Frontal cortex (tissue), 4 donors: ENCODE data around the gene MTHFD2L. TPM values are rescaled to one million over a fixed set of nuclear protein-coding genes. Genes with fewer than 3 reads are reported as not detected.

Source experiments
- DNase-seq, 2 donors: peaks; one replicate each; pipeline ENCODE4 v3.0.0; 2012; ENCODE audit warnings: low spot score in 2 of 2
- FAIRE-seq: peaks from 2 replicates; lab custom pipeline; 2012; peaks lifted over from hg19 to GRCh38; lab: Jason Lieb, UNC
- total RNA-seq: library from RNA; depleted of rRNA; stranded (reverse); fragments of >200 nt; gene quantifications from one replicate; pipeline ENCODE4 v1.2.3, GENCODE V29; 2014
- donor health status: control.
- donor health status: control.
- donor health status: control.

MTHFD2L gene
- total RNA-seq = 44.0 TPM

DNA sequence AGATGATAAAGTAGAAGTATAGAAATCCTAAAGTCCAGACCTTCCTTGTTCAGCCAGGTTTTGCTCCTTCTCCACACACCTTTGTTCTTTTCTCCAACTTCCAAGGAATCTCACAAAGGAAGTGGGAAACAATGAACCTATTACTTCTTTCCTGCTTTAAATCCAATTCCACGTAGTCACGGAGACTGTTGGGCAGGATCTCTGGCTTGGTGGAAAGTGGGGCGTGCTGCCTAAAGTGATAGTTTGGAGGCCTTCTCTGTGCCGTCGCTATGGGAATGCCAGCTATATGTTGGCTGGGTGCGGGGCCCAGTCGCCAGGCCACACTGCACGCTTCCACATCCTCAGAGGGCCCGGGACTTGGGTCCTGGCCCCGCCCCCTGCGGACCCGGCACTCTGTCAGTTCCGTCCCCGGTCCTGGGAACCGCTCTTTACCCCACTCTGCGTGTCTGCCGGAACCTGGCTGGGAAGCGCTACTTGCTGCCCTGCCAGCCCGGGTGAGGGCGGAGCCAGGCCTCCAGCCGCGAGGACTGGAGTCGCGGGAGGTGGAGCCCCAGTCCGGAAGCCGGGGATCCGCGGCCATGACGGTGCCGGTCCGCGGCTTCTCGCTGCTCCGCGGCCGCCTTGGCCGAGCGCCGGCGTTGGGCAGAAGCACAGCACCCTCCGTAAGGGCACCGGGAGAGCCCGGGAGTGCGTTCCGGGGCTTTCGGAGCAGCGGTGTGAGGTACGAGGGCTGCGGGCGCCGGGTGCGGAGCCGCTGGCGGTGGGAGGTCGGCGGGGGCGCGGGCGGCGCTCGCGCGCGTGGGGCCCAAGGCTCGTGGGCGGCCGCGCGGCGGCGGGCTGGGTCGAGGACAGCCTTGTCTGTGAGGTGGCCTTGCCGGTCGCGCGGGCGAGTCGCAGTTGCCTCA lies at the start of gene MTHFD2L:
Gene MTHFD2L, plus strand, starts transcription at position 558 of the 905 bp plus-strand sequence. Its CDS starts 21 bp downstream, at position 579.
- DNase-seq (peak; percentile 90 to 91), FAIRE-seq (no peak)

DNA sequence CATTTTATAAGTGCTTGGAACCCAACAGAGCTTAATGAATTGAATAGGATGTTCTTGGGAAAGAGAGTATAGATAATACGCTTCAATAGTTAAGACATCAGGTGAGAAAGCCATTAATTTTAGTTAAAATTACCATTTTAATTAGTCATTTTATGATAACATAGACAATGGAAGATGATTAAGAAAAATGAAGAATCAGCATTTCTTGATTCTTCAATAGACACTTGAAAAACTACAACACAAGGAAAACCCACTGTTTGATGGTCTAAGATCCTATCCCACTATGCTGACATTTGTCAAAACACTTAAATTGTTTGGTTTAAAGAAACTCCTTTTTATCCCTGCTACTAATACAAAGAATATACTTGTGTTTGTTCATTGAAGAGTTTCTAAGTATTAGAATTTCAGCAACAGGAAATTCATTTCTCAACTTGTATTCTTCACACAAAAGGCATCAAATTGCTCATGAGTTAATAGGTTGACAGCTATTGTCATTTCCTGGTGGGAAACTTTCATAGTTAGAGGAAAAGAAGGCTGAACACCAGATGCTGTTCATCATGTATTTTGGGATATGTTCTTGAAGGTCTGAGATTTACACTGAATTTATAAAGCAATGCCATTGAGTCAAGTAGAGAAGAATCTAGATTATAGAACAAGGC lies 49.3 kb upstream of the MTHFD2L start:
- no peak for FAIRE-seq
- no peak for DNase-seq

DNA sequence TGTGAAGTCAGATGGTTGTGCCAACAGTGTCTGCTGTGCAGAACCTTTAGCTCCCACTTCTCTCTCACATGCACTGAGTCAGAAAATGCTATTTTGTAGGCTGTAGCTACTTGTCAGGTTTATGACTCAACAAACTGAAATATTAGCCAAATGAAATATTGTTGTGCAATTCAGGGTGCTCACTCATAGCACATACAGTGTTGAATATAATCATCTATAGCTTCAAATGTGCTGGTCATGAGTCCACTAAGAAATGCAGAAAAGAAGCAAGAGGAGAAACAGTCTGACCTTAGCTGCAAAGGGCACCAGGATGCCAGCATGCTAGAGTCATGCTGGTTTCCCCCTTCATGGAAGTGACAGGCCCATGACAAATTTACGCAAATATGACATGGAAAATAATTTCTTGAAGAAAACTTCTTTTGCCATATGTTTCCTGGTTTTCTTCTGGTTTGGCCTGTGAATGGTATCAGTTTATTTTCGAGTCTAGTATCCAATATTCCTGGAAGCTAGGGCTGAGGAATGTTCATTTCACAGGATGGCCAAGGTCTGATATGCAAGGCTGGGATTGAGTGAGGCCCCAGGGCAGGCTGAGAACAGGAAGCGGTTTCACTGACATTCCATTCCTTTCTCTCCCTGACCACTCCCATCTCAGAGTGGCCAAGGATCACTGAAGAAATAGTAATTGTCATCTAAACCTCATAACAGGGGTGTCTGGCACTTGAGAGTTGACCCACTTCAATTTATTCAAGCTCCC lies 48.6 kb upstream of the MTHFD2L start:
- DNase-seq (no peak), FAIRE-seq (no peak)

DNA sequence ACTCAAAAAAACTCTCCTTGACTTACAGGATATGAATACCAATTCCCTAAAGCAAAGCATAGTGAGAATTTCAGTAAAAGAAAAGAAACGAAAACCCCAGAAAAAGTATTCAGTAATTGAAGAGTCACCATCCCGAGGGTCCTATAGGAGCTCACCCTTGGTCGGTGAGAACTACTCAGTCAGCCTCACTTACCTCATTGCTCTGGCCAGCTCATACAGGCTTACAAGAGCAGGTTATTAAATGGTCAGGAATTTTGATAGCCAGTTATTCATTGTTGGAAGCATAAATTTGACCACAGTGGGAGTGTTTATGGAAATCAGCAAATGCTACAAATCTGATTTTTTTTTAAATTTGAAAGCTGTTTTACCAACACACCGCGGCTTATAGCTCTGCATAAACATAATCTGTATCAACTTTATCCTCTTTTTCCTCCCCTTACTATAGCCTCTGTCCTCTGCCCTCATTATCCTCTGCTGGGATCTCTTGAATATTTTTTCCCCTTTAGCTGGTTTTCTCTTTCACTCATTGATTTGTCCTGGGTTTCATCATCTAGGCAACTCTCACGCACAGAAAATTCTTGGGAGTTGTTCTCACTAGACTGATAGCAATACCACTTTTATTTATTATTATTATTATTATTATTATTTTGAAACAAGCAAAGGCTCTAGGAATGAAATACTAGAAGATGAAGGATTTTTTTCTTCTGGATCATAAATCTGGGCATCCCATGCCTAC lies 47.9 kb upstream of the MTHFD2L start:
- FAIRE-seq (no peak), DNase-seq (no peak)

DNA sequence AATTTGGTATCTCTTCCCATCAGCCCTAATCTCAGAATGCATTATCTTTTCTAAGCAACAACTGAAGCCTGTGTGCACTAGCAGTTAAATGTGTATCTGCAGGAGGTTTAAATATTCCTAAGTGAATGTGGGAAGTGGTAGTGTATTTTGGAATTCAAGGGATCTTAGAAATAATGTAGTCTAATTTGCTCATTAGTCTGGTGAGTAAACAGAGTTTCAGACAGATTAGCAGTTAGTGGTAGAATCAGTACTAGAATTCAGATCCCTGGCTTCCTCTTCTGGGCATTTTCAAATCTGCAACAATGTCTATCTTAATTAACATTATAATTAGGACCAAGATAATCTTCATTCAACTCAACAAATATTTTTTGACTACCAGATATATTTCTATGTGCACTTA lies 47.2 kb upstream of the MTHFD2L start:
- FAIRE-seq = no peak
- DNase-seq = no peak

DNA sequence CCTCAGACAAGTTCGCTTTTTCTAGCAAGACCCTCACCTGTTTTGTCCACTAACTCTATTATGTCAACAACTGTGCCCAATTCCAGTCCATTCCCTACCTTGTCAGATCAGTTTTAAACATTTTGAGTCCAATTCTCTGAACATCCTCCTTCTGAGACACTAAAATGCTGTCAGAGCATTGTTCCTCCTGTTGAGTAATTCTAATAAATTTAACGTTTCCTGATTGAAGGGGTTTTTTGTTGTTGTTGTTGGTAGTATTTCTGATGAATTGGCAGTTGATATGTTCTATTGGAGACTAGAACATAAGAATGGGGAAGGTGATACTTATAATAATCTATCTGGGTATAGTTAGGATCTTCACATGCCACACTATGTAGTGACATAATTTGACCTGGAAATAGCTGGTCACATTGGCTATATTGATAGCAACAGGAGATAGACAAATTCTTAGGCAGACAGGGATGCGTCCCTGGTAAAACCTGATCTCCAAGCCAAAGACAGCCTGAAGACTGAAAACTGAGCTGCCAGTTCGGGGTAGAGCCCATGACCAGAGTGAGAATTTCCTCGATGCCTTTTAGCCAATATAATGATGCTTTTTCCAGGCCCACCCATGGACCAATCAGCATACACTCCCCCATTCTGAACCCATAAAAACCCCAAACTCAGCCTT lies 46.5 kb upstream of the MTHFD2L start:
- no peak for FAIRE-seq
- DNase-seq = no peak

GRCh38 chr4:74111990-74112389 lies 45.9 kb upstream of the MTHFD2L start:
- no peak for FAIRE-seq
- DNase-seq = no peak

DNA sequence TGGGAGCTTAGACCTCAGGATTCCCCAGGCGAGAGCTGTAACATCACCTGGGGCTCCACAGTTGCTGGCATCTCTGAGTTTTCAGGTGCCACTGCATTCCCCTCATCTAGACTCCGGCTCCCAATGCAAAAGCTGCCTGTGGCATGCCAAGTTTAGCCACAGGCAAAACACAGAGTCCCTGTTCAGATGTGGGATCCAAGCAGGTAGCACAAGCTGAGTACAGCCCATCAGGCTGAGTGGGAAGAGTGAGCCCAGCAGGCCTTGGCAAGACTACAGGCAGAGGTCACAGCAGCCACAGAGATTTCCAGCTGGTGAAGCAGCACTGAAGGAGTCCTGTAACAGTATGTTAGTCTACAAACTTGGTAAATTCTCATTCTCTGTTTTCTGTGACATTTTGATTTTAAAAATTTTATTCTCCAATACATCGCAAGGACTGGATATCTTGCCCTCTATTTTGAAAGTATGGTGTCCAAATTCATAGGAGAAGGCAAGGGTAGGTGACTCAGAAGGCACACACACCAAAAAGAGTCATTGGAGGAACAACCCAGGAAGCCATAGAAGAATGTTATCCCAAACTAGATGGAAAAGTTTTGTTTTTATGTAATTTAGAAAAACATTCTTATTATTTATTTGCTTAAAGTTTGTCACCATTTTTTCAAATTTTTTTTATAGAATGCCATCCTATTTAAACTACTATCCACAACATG lies 45.4 kb upstream of the MTHFD2L start:
- DNase-seq = no peak

DNA sequence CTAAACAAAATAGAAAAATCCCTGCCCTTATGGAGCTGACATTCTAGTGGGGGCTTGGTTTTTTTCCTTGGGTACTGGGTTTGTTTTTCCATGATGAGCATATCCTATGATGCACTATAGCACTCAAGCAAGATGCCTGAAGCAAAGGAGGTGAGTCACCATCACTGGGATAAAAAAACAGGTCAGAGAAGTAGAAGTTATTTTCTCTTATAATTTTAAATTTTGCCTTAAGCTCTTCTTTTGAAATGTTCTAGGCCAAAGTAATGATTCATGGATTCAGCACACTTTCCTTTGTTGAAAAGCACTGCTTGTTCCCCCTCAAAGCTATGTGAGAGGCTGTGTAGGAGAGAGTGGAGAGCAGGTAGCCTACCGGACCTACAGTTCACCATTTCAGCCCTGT lies 43.7 kb upstream of the MTHFD2L start:
- FAIRE-seq (no peak), DNase-seq (no peak)

More for the DNA sequence above, 45.4 kb upstream of the MTHFD2L start:
- no peak for FAIRE-seq

- FAIRE-seq (peak; percentile 51), DNase-seq (peak in 1 of 2 donors; percentile 27)
These were observed 40.8 kb upstream of the MTHFD2L start for GRCh38 chr4:74117024-74117534.

DNA sequence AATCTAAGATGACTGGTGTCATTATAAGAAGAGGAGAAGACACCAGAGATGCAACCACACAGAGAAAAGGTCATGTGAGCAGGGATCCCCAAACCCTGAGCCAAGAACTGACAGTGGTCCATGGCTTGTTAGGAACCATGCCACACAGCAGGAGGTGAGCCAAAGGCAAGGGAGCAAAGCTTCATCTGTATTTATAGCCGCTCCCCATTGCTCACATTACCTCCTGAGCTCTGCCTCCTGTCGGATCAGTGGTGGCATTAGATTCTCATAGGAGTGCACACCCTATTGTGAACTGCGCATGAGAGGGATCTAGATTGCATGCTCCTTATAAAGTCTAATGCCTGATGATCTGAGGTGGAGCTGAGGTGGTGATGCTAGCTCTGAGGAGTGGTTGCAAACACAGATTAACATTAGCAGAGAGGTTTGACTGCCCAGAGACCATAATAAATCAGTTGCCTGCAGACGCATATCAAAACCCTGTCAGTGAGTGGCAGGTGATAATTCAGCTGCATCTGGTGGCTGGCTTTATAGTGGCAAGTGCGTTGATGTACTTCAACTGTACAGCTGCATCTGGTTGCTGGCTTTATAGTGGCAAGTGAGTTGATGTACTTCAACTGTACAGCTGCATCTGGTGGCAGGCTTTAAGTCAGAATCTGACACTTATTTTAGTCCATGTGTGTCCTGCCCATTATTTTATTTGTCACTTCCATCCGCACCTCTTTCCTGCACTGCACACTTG lies 39.1 kb upstream of the MTHFD2L start:
- FAIRE-seq (no peak), DNase-seq (no peak)

- FAIRE-seq = no peak
- no peak for DNase-seq
These were observed 37.8 kb upstream of the MTHFD2L start for GRCh38 chr4:74120086-74120485.

DNA sequence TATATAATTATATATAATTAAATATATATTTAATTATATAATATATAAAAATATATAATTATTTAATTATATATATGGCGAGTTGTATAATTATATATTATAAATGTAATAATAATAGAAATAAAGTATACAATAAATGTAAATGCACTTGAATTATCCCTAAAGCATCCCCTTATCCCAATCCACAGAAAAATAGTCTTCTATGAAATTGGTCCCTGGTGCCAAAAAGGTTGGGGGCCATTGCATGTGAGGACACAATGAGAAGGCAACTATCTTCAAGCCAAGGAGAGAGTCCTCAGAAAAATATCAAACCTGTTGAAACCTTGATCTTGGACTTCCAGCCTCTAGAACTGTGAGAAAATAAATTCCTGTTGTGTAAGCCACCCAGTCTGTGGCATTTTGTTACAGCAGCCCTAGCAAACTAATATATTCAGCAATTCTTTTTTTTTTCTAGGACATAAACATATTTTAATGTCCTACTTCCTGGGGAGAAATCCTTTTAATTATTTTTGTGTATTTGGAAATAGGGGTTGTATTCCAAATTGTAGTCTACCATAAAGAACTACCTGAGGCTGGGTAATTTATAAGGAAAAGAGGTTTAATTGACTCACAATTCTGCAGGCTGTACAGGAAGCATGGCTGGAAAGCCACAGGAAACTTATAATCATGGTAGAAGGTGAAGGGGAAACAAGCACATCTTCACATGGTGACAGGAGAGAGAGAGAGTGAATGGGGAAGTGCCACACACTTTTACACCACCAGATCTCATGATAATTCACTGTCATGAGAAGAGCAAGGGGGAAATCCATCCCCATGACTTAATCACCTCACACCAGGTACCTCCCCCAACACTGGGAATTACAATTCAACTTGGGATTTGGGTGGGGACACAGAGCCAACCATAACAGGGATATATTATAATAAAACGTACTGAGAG lies 36.0 kb upstream of the MTHFD2L start:
- no peak for DNase-seq
- peak; percentile 40 for FAIRE-seq

DNA sequence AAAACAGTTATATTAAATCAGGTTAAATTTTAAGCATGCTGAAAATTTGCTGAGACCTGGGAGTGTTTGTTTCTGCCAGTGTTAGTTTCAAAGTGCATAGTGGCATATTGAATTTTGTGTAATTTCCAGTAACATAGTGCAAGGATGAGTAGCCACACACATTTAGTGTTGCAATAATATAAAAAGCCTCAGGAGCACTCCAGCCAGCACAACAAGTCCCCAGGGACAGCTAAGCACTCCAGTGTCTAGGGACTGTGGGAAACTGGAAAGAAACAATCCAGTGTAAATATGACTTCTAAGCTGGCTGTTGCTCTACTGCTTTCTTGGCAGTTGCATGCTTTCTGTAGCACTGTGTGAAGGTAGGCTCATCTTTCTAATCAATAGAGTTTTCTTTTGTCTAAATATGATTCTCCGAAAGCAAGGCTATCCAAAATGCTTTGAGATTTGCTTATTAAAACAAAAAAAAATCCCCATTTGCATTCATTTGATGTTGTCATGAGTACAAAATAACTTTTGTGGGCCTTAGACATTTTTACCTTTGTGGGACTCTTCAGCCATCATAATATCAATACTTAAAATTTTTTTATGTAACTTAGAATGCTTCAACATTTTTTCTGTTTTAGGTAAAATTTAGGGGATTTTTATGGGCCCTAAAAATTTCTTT lies 34.7 kb upstream of the MTHFD2L start:
- FAIRE-seq = no peak
- DNase-seq = no peak

DNA sequence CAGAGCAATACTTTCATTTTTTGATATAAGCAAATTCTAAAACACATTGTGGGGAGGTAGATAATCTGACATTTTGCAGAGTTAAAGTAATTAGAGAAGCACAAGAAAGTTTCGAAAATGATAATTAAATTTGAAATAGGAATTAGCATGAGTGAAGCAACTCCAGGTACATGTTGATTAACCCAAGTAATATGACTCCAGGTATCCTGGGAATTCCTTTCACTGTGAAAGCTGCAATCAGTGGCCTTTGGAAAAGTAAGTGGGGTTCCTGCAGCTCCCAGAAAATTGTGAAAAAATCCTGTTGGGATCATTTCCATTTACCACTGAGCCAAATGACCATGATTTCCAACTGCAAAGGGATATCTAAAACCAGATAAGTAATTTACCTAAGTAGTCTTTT lies 32.9 kb upstream of the MTHFD2L start:
- FAIRE-seq = no peak
- DNase-seq = no peak

DNA sequence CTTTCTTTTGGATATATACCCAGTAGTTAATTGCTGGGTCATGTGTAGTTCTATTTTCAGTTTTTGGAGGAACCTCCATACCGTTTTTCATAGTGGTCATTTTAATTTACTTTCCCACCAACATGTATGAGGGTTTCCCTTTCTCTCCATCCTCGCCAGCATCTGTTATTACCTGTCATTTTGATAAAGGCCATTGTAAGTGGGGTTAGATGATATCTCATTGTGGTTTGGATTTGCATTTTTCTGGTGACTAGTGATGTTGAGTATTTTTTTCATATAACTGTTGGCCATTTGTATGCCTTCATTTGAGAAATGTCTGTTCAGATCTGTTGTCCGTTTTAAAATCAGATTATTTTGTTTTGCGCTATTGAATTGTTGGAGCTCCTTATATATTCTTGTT lies 30.2 kb upstream of the MTHFD2L start:
- FAIRE-seq = no peak

More for the DNA sequence above, 30.2 kb upstream of the MTHFD2L start:
- no peak for DNase-seq
